ENCODE measurements around the gene C4orf50.

The C4orf50 gene

DNA sequence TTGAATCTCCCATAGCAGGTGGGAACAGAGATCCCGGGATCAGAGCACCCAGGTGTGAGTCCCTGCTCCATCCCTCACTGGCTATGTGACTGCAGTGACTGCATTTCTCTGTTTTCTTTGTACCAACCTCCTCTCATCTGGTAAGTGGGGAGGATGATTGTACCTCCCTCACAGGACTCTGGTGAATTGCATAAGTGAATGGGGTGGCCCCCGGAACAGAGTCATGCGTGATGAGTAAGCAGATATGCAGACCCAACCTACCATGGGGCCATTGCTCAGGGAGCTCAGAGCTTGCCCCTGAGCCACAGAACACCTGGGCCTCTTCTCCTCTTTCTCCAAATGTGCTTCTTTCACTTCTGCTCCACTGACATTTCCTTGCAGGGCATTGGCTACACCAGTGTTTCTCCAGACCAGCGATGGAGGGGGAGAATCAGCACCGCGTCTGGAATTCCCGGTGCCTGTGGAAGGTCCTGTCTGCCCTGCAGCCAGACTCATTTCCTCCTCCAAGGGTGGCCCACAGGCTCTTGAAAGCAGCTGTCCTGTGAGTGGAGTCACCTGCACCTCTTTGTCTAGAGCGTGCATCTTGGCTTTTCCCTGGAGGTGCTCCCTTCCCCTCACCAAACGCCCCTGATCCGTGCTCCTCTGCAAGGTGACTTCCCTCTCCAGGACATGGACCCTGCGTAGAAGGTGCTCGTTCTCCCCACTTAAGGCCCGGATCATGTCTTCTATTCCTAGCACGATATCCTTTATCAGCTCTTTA, 30.0 kb downstream of the C4orf50 start:
- Histone ChIP-seq H3K36me3 (ENCODE audit: insufficient read depth, low read depth, low read length) (no peaks in the 10 kb centered on the region), H3K9me3 (ENCODE audit: insufficient read depth, low read depth, low read length) (peaks cover 18% of the 10 kb centered on the region; the same call in 1 of the 2 replicates), H3K4me1 (ENCODE audit: insufficient read depth, low read length) (no peaks in the 10 kb centered on the region), H3K4me3 (ENCODE audit: low read length) (no peak overlapping the region), H3K27ac (ENCODE audit: low read length) (no peak overlapping the region), H3K9ac (ENCODE audit: low read depth, low read length) (no peak overlapping the region), H3K27me3 (ENCODE audit: insufficient read depth, low read length) (peaks cover 8% of the 10 kb centered on the region; the same call in 1 of the 2 replicates)

DNA sequence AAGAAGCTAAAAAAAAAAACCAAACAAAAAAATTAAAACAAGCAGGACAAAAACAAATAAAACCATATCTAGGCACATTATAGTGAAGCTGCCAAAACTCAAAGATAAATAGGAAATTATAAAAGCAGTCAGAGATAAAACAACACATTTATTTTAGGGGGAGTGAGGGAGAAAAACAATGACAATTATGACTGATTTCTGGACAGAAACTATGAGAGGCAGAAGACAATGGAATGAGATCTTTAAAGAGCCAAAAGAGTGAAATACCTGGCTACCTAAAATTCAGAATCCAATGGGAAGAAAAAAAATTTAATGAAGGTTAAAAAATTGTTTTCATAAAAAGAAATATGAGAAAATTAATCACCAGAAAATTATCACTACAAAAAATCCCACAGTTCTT, 33.4 kb downstream of the C4orf50 start:
- no peak overlapping the region for H3K9ac ChIP-seq (ENCODE audit: low read depth, low read length)
- peaks cover 8% of the 10 kb centered on the region; the same call in 1 of the 2 replicates for H3K27me3 ChIP-seq (ENCODE audit: insufficient read depth, low read length)
- H3K4me3 ChIP-seq (ENCODE audit: low read length), result no peak overlapping the region
- H3K9me3 ChIP-seq (ENCODE audit: insufficient read depth, low read depth, low read length), result peaks cover 18% of the 10 kb centered on the region; the same call in 1 of the 2 replicates
- no peak overlapping the region for H3K27ac ChIP-seq (ENCODE audit: low read length)
- no peaks in the 10 kb centered on the region for H3K4me1 ChIP-seq (ENCODE audit: insufficient read depth, low read length)
- no peaks in the 10 kb centered on the region for H3K36me3 ChIP-seq (ENCODE audit: insufficient read depth, low read depth, low read length)

DNA sequence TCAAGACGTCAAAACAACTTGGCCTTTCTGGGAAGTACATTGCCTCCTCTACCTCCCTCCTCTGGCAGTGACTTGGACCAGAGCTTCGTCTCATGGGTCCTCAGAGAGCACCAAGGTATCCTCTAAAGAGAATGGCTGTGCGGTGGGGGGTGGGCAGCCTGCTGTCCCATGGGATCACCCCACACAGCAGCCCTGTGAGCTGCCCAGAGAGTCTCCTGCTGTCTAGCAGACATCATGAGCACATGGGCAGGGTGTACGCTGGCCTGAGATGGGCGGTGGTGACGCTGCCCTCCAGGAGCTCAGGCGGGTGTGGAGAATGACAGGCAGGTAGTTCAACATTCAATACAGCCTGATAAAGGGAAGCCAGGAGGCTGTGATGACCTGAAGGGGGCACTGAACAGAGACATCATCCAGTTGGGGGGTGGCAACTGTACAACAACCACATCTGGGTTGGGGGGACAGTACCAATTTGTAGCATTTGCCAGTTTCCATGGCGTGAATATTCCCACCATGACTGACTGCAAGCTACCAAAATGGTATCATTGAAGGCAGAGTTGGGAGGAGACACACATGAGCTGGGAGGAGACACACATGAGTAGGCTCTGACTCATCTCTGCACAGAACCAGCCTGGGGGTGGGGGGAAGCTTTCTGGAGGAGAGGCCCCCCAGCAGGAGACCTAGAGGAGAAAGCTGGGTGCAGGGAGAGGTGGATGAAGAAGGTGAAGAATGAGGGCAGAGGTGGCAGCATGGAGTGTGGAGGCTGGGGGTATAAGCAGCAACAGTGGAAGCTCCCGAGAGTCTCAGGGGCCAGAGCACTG, 35.9 kb downstream of the C4orf50 start:
- Histone ChIP-seq H3K4me3 (ENCODE audit: low read length) (no peak overlapping the region), H3K9me3 (ENCODE audit: insufficient read depth, low read depth, low read length) (peaks cover 18% of the 10 kb centered on the region; the same call in 1 of the 2 replicates), H3K27me3 (ENCODE audit: insufficient read depth, low read length) (peaks cover 3% of the 10 kb centered on the region; the same call in 1 of the 2 replicates), H3K36me3 (ENCODE audit: insufficient read depth, low read depth, low read length) (no peaks in the 10 kb centered on the region), H3K9ac (ENCODE audit: low read depth, low read length) (no peak overlapping the region), H3K4me1 (ENCODE audit: insufficient read depth, low read length) (no peaks in the 10 kb centered on the region), H3K27ac (ENCODE audit: low read length) (no peak overlapping the region)

DNA sequence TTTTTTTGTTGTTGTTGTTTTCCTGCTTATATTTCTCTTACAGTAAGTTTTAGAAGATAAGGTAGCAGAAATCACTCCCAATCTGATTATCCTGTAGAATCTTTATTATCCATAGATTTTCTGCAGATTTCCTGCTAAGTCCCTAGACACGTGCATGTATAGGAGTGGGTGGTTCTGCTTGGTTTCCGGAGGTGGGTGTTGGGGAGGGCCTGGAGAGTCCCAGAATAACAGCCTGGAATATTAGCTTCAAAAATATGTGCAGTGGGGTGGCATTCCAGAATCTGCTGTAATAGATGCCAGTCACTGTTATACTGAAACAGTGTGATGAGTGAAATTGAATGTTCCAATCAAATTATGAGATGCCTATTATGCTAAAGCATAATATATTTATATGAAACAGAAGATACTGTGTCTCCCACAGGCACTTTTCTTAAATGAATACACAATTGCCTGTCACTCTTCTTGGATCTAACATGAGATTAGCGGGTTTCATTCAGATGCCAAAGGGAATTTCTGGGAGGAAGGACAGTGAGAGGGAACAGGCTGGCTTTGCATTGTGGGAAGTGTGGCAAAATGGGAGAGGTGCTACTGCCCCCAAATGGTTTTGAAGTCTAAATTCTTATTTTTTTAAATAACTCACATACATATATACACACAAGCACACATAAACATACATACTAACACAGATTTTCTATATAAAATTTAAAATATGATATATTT, 37.6 kb downstream of the C4orf50 start:
- Histone ChIP-seq H3K9me3 (ENCODE audit: insufficient read depth, low read depth, low read length) (peaks cover 18% of the 10 kb centered on the region; the same call in 1 of the 2 replicates), H3K9ac (ENCODE audit: low read depth, low read length) (no peak overlapping the region), H3K27ac (ENCODE audit: low read length) (no peak overlapping the region), H3K27me3 (ENCODE audit: insufficient read depth, low read length) (peaks cover 3% of the 10 kb centered on the region; the same call in 1 of the 2 replicates), H3K4me1 (ENCODE audit: insufficient read depth, low read length) (no peaks in the 10 kb centered on the region), H3K4me3 (ENCODE audit: low read length) (no peak overlapping the region), H3K36me3 (ENCODE audit: insufficient read depth, low read depth, low read length) (no peaks in the 10 kb centered on the region)

DNA sequence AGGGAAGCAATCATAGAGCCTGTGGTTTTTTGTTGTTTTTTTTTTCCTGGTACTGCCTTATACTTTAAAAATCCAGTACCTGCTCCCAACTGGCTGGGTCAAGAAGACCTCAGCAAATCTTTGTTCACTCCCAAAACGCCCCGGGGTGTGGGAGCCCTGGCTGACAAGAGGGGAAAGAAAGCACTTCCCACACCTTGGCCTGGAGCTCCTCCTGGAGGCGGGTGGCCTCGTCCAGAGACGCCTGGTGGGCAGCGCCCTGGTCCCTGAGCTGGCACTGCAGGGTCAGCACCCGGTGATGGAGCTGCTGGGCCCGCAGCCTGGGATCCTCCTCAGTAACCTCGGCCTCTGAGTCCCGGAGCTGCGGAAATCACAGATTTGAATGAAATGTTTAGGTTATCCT, 38.2 kb downstream of the C4orf50 start:
- Histone ChIP-seq H3K36me3 (ENCODE audit: insufficient read depth, low read depth, low read length) (no peaks in the 10 kb centered on the region), H3K27me3 (ENCODE audit: insufficient read depth, low read length) (peaks cover 3% of the 10 kb centered on the region; the same call in 1 of the 2 replicates), H3K4me3 (ENCODE audit: low read length) (no peak overlapping the region), H3K4me1 (ENCODE audit: insufficient read depth, low read length) (no peaks in the 10 kb centered on the region), H3K27ac (ENCODE audit: low read length) (no peak overlapping the region), H3K9me3 (ENCODE audit: insufficient read depth, low read depth, low read length) (peaks cover 16% of the 10 kb centered on the region; the same call in 1 of the 2 replicates), H3K9ac (ENCODE audit: low read depth, low read length) (no peak overlapping the region)

DNA sequence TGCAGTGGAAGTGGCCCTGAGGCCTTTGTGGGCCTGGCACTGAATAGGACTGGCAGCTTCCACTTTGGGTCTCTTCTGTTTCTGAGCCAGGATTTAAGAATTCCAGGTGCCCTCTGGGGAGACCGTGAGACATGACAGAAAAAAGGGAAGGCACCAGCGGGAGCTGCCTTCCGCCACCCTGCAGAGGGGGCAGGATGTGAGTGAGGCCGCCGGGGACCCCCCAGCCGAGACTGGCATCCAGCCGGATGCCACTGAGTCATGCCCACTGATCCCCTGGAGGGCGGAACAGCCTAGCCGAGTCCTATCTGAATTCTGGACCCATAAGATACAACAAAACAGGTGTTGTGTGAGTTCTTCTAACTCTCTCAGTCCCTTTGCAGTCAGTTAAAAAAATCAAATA, 41.3 kb downstream of the C4orf50 start:
- no peaks in the 10 kb centered on the region for H3K4me1 ChIP-seq (ENCODE audit: insufficient read depth, low read length)

DNA sequence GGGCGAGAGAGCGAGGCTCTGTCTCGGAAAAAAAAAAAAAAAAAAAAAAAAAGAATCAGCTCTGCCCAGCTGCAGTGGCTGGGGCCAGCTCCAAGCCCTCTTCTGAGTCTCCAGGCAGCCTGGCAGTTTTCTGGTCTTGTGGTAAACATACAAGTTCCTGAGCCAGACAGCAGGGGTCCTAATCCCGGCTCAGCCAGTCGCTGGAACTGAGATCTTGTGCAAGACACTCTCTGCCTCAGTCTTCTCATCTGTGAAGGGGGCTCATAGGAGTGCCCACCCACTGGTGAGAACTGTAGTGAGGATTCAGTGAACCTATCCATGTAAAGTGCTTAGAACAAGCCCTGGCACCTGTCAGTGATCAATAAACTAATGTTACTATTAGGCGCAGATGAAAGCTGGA, 41.8 kb downstream of the C4orf50 start:
- no peaks in the 10 kb centered on the region for H3K9me3 ChIP-seq (ENCODE audit: insufficient read depth, low read depth, low read length)

More for the DNA sequence above, 41.3 kb downstream of the C4orf50 start:
- Histone ChIP-seq H3K4me3 (ENCODE audit: low read length) (no peak overlapping the region), H3K9ac (ENCODE audit: low read depth, low read length) (no peak overlapping the region), H3K27ac (ENCODE audit: low read length) (no peak overlapping the region), H3K9me3 (ENCODE audit: insufficient read depth, low read depth, low read length) (no peaks in the 10 kb centered on the region), H3K36me3 (ENCODE audit: insufficient read depth, low read depth, low read length) (no peaks in the 10 kb centered on the region), H3K27me3 (ENCODE audit: insufficient read depth, low read length) (peaks cover 3% of the 10 kb centered on the region; the same call in 1 of the 2 replicates)

DNA sequence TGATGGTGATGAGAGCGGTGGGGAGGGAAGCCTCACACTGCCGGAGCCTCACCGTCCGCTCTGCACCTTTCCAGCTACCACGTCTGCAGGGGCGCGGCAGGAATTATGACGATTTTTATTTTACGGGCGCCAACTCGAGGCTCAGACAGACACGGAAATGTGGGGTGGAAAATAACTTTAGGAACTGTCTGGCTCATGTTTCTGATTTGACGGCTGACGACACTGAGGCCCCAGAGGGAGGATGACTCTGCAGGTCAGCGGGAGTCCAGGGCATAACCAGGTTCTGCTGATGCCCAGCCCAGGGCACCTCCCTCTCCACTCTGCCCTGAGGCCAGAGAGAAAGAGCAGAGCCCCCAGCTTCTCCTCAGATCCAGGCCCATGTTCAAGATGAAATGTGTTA, 43.9 kb downstream of the C4orf50 start:
- Histone ChIP-seq H3K9ac (ENCODE audit: low read depth, low read length) (no peak overlapping the region), H3K9me3 (ENCODE audit: insufficient read depth, low read depth, low read length) (no peaks in the 10 kb centered on the region), H3K36me3 (ENCODE audit: insufficient read depth, low read depth, low read length) (no peaks in the 10 kb centered on the region), H3K4me3 (ENCODE audit: low read length) (no peak overlapping the region), H3K27me3 (ENCODE audit: insufficient read depth, low read length) (peaks cover 3% of the 10 kb centered on the region; the same call in 1 of the 2 replicates), H3K4me1 (ENCODE audit: insufficient read depth, low read length) (no peaks in the 10 kb centered on the region; the same call in 1 of the 2 replicates), H3K27ac (ENCODE audit: low read length) (no peak overlapping the region)

More for the DNA sequence above, 41.8 kb downstream of the C4orf50 start:
- Histone ChIP-seq H3K4me3 (ENCODE audit: low read length) (no peak overlapping the region), H3K27ac (ENCODE audit: low read length) (no peak overlapping the region), H3K27me3 (ENCODE audit: insufficient read depth, low read length) (peaks cover 3% of the 10 kb centered on the region; the same call in 1 of the 2 replicates), H3K4me1 (ENCODE audit: insufficient read depth, low read length) (no peaks in the 10 kb centered on the region; the same call in 1 of the 2 replicates), H3K9ac (ENCODE audit: low read depth, low read length) (no peak overlapping the region), H3K36me3 (ENCODE audit: insufficient read depth, low read depth, low read length) (no peaks in the 10 kb centered on the region)

DNA sequence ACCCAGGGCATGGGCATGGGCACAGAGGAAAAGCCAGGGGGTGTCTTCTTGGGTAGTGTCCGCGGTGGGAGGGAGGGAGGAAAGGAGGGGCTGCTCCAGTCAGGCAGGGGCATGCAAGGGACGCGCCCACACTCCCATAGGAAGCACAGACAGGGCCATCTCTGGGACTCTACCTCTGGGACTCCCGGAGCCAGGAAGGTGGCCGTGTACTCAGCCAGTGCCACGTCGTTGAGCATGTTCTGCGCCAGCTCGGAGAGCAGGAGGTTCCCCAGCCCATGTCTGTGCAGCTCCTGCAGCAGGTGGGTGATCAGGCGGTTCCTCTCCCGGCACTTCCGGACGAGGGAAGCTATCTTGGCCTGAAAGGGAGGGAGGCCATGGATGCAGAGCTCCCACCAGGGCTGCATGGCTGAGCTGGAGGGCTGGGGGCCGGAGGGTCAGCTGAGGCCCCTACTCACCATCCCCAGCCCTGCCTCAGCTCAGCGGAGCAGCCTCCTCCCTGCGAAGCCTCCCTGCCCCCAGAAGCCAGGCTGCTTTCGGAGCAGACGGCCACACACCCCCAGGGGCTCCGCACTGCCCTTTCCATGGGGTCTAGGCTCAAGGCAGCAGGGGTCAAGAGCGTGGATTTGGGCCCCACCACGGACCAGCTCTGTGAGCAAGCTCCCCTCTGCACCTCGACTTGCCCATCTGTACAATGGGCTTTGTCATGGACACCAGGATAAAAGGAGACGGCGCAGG, 44.6 kb downstream of the C4orf50 start:
- Histone ChIP-seq H3K9ac (ENCODE audit: low read depth, low read length) (no peak overlapping the region), H3K4me3 (ENCODE audit: low read length) (no peak overlapping the region), H3K27ac (ENCODE audit: low read length) (no peak overlapping the region), H3K4me1 (ENCODE audit: insufficient read depth, low read length) (no peaks in the 10 kb centered on the region; the same call in 1 of the 2 replicates), H3K27me3 (ENCODE audit: insufficient read depth, low read length) (no peaks in the 10 kb centered on the region), H3K36me3 (ENCODE audit: insufficient read depth, low read depth, low read length) (no peaks in the 10 kb centered on the region), H3K9me3 (ENCODE audit: insufficient read depth, low read depth, low read length) (no peaks in the 10 kb centered on the region)

DNA sequence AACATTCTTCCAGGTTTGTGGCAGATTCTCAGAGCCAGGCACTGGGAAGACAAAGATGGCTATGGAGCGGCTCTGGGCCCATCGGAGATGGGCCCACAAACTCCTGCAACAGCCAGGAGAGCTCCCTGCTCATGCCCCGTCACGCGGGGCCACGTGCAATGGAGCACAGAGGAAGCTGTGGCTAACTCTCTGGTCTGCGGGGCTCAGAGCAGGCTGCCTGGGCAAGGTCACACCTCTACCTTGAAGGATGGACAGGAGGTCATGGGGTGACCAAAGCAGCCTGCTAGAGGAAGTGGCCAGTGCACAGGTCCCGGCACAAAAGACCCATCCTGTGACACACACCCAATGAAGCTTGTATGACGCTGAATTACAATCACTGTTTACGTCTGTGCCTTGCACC, 45.2 kb downstream of the C4orf50 start:
- no peaks in the 10 kb centered on the region for H3K36me3 ChIP-seq (ENCODE audit: insufficient read depth, low read depth, low read length)
- no peak overlapping the region for H3K9ac ChIP-seq (ENCODE audit: low read depth, low read length)
- no peak overlapping the region for H3K4me3 ChIP-seq (ENCODE audit: low read length)
- no peaks in the 10 kb centered on the region; the same call in 1 of the 2 replicates for H3K4me1 ChIP-seq (ENCODE audit: insufficient read depth, low read length)
- no peak overlapping the region for H3K27ac ChIP-seq (ENCODE audit: low read length)
- H3K9me3 ChIP-seq (ENCODE audit: insufficient read depth, low read depth, low read length), result no peaks in the 10 kb centered on the region
- no peaks in the 10 kb centered on the region for H3K27me3 ChIP-seq (ENCODE audit: insufficient read depth, low read length)

DNA sequence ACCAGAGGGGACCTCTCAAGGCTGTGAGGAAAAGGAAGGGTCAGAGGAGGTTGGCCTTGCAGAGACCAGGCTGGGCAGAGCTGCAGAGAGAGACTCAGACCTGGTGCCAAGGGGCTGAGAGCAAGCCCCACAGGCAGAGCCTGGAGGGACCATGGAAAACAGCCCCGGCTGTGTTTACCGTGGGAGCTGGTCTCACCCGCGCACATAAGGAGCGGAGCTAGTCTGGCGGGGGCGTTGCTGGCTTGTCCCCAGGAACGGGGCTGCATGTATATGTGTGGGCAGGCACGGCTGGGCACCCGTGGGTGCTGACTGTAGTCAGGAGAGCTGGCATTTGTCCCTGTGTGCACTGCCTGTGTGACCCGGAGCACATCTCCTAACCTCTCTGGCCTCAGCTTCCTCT, 45.7 kb downstream of the C4orf50 start:
- no peaks in the 10 kb centered on the region for H3K9me3 ChIP-seq (ENCODE audit: insufficient read depth, low read depth, low read length)
- H3K36me3 ChIP-seq (ENCODE audit: insufficient read depth, low read depth, low read length), result no peaks in the 10 kb centered on the region
- no peak overlapping the region for H3K27ac ChIP-seq (ENCODE audit: low read length)
- no peak overlapping the region for H3K4me3 ChIP-seq (ENCODE audit: low read length)
- H3K4me1 ChIP-seq (ENCODE audit: insufficient read depth, low read length), result no peaks in the 10 kb centered on the region; the same call in 1 of the 2 replicates
- no peaks in the 10 kb centered on the region for H3K27me3 ChIP-seq (ENCODE audit: insufficient read depth, low read length)
- H3K9ac ChIP-seq (ENCODE audit: low read depth, low read length), result no peak overlapping the region

All from iPS-20b (cell line).